ENCODE measurements around the gene XKR7. TPM values are rescaled to one million over a fixed set of nuclear protein-coding genes. Genes with fewer than 3 reads are reported as not detected.
"Not testable (repeated sequence)": the region's sequence is repeated elsewhere in the genome, so short reads cannot be mapped to it uniquely, and the experiment has no call there.

Gene XKR7
- total RNA-seq, 2 experiments from 2014 or later: not detected

DNA sequence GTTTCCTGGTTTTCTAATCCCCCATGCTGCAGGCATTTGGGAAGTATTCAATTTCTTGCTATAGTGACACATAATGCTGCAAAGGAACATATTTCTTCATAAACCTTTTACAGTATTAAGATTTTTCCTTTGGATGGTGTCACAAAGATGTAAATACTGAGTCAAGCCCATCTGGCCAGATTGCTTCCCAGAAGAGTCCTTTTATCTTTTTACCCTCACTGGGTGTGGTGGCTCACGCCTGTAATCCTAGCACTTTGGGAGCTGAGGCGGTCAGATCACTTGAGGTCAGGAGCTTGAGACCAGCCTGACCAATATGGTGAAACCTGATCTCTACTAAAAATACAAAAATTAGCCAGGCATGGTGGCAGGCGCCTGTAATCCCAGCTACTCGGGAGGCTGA, 38.3 kb upstream of the XKR7 start:
- CTCF ChIA-PET; H3K9me3 Mint-ChIP-seq (ENCODE audit: low read depth); H3K27ac Mint-ChIP-seq; H3K4me3 Mint-ChIP-seq; H3K4me1 Mint-ChIP-seq; DNase-seq; ATAC-seq; H3K36me3 Mint-ChIP-seq: not testable (repeated sequence)
- peaks cover 27% of the 10 kb centered on the region for H3K27me3 Mint-ChIP-seq

DNA sequence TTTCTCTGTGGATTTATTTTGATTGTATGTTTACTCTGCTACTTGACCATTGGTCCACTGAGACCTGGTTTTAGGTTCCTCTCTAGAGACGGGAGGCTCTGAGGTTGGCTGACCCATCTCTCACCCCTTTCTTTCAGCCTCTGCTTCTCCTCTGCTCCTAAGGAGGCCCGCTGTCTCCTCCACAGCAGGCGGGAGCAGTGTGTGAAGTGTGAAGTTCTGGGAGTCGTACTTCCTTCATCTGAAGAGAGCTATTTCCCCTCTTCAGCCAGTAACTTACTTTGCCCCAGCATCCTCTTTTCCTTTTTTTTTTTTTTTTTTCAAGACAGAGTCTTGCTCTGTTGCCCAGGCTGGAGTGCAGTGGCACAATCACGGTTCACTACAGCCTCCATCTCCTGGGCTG, 37.2 kb upstream of the XKR7 start:
- ATAC-seq: no peak
- CTCF ChIA-PET: no interaction called here

DNA sequence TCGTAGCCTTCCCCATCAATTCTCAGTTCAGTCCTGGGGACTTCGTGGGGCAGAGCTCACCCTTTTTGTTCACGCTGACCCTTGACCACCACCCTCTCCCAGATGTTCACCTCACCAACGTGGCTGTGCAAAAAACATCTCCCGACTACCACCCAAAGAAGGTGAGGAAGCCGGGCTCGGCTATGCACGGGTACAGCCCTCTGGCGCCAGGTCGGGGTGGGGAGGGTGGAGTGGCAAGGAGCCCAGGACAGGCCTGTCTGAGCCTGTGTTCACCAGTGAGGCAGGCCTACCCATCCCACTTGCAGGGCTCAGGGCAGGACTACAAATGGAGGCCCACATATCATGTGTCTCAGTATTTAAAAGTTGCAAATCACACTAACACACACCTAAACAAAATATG, 34.3 kb upstream of the XKR7 start:
- ATAC-seq: no peak
- Mint-ChIP-seq H3K36me3 (no peaks in the 10 kb centered on the region), H3K27ac (no peak overlapping the region), H3K4me1 (no peaks in the 10 kb centered on the region), H3K9me3 (ENCODE audit: low read depth) (no peaks in the 10 kb centered on the region), H3K4me3 (no peak overlapping the region), H3K27me3 (peaks cover 14% of the 10 kb centered on the region)
- CTCF ChIA-PET: interaction anchor here (1.2 to 1.3 kb wide), 2 partner anchors 14 to 15 kb away, joined by 3 to 4 read pairs; no protein-coding TSS in a partner anchor
- no peak for DNase-seq

More for the DNA sequence above, 37.2 kb upstream of the XKR7 start:
- Mint-ChIP-seq H3K9me3 (ENCODE audit: low read depth) (no peaks in the 10 kb centered on the region), H3K27ac (no peak overlapping the region), H3K27me3 (peaks cover 27% of the 10 kb centered on the region), H3K36me3 (no peaks in the 10 kb centered on the region), H3K4me1 (no peaks in the 10 kb centered on the region), H3K4me3 (no peak overlapping the region)
- DNase-seq: no peak

DNA sequence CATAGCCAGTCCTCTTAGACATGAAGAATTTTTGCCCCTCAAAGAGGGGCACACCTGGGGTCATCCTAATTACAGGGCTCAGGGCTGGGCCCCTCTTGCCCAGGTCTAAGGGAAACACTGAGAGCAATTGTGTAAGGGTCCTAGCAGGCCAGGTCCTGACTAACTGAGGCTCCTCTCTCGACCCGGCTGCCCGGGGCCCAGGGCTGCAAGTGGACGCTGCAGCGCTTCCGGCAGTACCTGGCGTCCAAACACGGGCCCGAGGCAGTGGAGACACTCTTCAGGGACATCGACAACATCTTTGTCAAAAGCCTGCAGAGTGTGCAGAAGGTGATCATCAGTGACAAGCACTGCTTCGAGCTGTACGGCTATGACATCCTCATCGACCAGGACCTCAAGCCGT, 33.5 kb upstream of the XKR7 start:
- Mint-ChIP-seq H3K27ac (no peak overlapping the region), H3K9me3 (ENCODE audit: low read depth) (no peaks in the 10 kb centered on the region)
- CTCF ChIA-PET: interaction anchor here (1.2 kb wide), 1 partner anchor 17 kb away, joined by 3 read pairs; the partner anchor contains the start of gene PDRG1

DNA sequence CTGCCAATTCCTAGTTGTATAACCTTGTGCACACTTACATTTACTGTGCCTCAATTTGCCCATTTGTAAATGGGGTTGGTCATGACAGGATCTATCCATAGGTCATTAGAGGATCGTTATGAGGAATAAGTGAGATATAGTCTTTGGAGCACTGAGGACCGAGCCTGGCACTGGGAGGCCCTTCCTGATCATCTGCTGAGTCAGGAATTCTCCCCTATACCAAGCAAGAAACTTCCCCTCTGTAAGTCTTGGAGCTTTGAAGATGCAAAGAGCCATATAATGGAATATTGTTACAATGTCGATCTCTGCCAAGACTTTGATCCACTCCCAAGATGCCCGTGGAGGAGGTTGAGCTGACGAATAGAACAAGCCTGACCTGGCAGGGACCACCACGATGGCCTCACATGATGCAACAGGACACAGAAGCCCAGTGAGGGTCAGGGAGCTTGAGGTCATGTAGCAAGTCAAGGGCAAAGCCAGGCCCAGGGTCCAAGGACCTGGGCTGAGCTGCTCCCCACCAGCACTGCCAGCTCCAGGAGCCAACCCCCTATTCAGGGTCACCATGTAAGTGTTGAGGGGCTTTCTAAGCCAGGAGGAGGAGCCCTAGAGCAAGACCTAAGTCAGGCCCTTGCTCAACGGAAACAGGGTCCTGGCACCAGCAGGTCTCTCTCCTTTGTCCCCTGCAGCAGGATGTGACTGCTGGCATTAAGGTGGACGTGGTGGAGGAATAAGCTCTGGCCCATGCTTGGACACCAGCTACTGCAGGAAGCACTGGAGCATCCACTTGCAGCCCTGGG, 32.8 kb upstream of the XKR7 start:
- Mint-ChIP-seq H3K9me3 (ENCODE audit: low read depth) (no peaks in the 10 kb centered on the region), H3K27ac (no peak overlapping the region), H3K36me3 (no peaks in the 10 kb centered on the region)

More for the DNA sequence above, 33.5 kb upstream of the XKR7 start:
- ATAC-seq (no peak), DNase-seq (no peak)
- Mint-ChIP-seq H3K27me3 (peaks cover 10% of the 10 kb centered on the region), H3K4me1 (no peaks in the 10 kb centered on the region), H3K4me3 (no peak overlapping the region), H3K36me3 (no peaks in the 10 kb centered on the region)

DNA sequence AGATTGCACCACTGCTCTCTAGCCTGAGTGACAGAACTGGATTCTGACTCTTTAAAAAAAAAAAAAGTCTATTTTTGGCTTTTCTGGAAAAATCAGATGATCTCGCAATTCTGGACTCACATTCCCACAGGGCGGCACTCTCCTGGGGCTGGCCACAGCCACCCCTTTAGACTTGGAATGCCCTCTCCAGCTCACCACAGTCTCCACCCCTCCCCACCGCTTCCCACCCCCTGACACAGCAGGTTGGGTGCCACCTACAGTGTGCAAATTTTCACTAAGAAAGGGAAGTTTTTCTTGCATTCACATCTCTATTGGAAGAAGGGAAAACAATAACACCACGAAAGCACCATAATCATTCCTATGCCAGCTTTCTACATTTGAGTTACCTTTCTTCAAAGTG, 31.5 kb upstream of the XKR7 start:
- no peak overlapping the region for H3K4me3 Mint-ChIP-seq
- H3K4me1 Mint-ChIP-seq: no peaks in the 10 kb centered on the region
- H3K9me3 Mint-ChIP-seq (ENCODE audit: low read depth): no peaks in the 10 kb centered on the region
- CTCF ChIA-PET: interaction anchor here (0.9 to 1.4 kb wide), 2 partner anchors 16 to 17 kb away, joined by 3 to 5 read pairs; partner anchors contain the start of gene PDRG1
- H3K36me3 Mint-ChIP-seq: no peaks in the 10 kb centered on the region
- ATAC-seq: no peak
- peaks cover 1% of the 10 kb centered on the region for H3K27me3 Mint-ChIP-seq
- DNase-seq: no peak
- H3K27ac Mint-ChIP-seq: no peak overlapping the region

More for the DNA sequence above, 32.8 kb upstream of the XKR7 start:
- Mint-ChIP-seq H3K27me3 (peaks cover 10% of the 10 kb centered on the region), H3K4me1 (no peaks in the 10 kb centered on the region), H3K4me3 (no peak overlapping the region)
- DNase-seq: no peak
- no peak for ATAC-seq
- CTCF ChIA-PET: interaction anchor here (1.2 to 1.4 kb wide), 2 partner anchors 16 to 17 kb away, joined by 3 read pairs; partner anchors contain the start of gene PDRG1

DNA sequence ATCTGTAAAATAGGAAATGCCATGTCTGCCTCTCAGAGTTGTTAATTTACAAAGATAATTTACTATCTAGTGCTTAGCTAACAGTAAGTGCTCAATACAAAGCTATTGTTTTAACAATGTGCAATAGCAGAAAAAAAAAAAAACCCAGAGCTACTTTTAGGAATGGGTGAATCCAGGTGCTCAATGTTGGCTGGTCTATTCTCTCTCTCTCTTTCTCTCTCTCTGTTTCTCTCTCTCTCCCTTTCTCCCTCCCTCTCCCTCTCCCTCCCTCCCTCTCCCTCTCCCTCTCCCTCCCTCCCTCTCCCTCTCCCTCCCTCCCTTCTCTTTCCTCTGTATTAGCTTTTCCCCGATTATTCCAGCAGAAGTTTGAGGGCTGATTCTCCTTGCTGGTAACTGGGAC, 30.1 kb upstream of the XKR7 start:
- DNase-seq (no peak), ATAC-seq (no peak)
- no peaks in the 10 kb centered on the region for H3K36me3 Mint-ChIP-seq
- no peaks in the 10 kb centered on the region for H3K27me3 Mint-ChIP-seq
- no peaks in the 10 kb centered on the region for H3K9me3 Mint-ChIP-seq (ENCODE audit: low read depth)
- H3K4me3 Mint-ChIP-seq: no peak overlapping the region
- H3K4me1 Mint-ChIP-seq: no peaks in the 10 kb centered on the region
- CTCF ChIA-PET: no interaction called here
- H3K27ac Mint-ChIP-seq: no peak overlapping the region

DNA sequence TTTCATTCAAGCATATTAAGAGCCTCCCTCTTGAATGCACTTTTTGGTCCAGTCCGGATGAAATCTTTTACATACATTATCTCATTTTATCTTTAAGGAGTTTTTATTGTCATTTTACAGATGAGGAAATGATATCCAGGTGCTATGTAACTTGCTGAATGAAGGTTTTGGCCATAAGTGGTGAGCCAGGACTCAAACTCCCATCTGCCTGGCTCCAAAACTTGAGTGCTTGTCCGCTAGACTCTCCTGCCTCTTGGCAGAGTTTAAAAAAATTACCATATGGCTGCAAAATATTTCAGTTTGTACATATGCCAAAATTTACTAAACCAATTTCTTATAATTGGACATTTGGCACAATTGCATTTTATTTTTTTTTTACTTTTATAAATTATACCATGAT, 28.3 kb upstream of the XKR7 start:
- CTCF ChIA-PET: interaction anchor here (1.0 kb wide), 1 partner anchor 87 kb away, joined by 3 read pairs; no protein-coding TSS in a partner anchor
- DNase-seq: no peak
- Mint-ChIP-seq H3K27ac (no peak overlapping the region), H3K36me3 (no peaks in the 10 kb centered on the region), H3K4me3 (no peak overlapping the region), H3K27me3 (no peaks in the 10 kb centered on the region), H3K9me3 (ENCODE audit: low read depth) (no peaks in the 10 kb centered on the region), H3K4me1 (no peaks in the 10 kb centered on the region)
- no peak for ATAC-seq

DNA sequence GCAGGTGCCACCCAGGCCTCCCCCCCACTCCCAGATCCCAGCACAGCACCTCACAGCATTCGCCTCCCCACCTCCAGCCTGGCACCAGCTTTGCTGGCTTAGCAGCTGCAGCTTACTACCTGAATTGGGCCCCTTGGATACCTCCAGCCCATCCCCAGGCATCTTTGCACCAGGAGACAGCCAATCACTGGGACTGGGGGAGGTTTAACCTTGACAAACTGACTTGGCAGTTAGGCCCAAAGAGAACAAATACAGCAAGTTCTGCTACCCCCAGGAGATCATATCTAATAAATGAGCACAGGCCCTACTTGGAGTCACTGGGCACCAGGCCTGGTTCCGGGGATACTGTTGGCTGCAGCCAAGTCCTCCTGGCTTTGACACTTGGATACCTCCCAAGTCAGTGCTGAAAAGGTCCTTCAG, 24.9 kb upstream of the XKR7 start:
- no peak overlapping the region for H3K4me3 Mint-ChIP-seq
- H3K27me3 Mint-ChIP-seq: no peaks in the 10 kb centered on the region
- DNase-seq: no peak
- no peak for ATAC-seq
- H3K27ac Mint-ChIP-seq: no peak overlapping the region
- H3K9me3 Mint-ChIP-seq (ENCODE audit: low read depth): no peaks in the 10 kb centered on the region
- CTCF ChIA-PET: interaction anchor here (2.1 kb wide), 1 partner anchor 119 kb away, joined by 4 read pairs; no protein-coding TSS in a partner anchor
- H3K36me3 Mint-ChIP-seq: peaks cover 14% of the 10 kb centered on the region
- no peaks in the 10 kb centered on the region for H3K4me1 Mint-ChIP-seq

DNA sequence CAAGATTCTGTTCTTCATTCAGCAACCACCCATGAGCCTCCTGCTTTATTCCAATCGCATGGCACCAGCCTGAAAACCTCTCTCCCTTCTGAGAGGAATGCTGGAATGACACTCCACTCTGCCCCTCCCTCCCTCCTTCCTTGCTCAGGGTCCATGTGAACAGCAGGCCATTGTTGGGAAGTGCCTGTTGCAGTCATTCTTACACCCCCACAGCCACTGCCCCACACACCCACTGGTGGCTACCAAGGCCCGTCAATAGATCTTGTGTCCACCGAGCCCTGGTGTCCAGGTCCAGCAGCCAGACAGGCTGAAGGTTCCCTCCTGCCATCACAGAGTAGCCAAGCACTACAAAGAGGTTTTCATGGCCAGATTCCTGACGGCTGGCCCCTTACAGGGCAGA, 22.6 kb upstream of the XKR7 start:
- H3K27ac Mint-ChIP-seq: no peak overlapping the region
- H3K27me3 Mint-ChIP-seq: no peaks in the 10 kb centered on the region
- H3K9me3 Mint-ChIP-seq (ENCODE audit: low read depth): no peaks in the 10 kb centered on the region
- CTCF ChIA-PET: interaction anchor here (1.7 kb wide), 1 partner anchor 93 kb away, joined by 5 read pairs; no protein-coding TSS in a partner anchor
- peaks cover 32% of the 10 kb centered on the region for H3K36me3 Mint-ChIP-seq
- H3K4me1 Mint-ChIP-seq: peaks cover 11% of the 10 kb centered on the region
- ATAC-seq (no peak), DNase-seq (no peak)
- no peak overlapping the region for H3K4me3 Mint-ChIP-seq

DNA sequence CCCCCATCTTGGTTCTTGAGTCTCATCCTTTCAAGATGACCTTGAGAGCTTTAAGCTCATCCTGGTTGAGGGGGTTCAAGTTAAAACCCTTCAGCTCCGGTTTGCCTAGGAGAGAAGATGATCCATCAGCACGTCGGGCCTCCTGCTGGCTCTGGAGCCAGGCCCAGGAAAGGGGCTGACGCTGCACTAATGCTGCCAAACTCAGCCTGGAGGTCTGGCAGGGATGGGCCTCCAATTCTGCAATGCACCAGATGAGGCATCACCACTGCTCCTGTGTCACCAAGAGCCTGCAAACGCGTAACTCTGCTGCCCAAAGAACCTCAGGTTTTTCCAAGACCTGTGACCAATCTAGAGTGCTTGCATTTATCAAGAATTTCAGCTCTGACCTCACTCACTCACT, 22.2 kb upstream of the XKR7 start:
- CTCF ChIA-PET: no interaction called here
- Mint-ChIP-seq H3K9me3 (ENCODE audit: low read depth) (no peaks in the 10 kb centered on the region), H3K27me3 (no peaks in the 10 kb centered on the region), H3K4me1 (peaks cover 15% of the 10 kb centered on the region), H3K4me3 (no peak overlapping the region), H3K27ac (no peak overlapping the region), H3K36me3 (peaks cover 32% of the 10 kb centered on the region)
- no peak for ATAC-seq
- no peak for DNase-seq

DNA sequence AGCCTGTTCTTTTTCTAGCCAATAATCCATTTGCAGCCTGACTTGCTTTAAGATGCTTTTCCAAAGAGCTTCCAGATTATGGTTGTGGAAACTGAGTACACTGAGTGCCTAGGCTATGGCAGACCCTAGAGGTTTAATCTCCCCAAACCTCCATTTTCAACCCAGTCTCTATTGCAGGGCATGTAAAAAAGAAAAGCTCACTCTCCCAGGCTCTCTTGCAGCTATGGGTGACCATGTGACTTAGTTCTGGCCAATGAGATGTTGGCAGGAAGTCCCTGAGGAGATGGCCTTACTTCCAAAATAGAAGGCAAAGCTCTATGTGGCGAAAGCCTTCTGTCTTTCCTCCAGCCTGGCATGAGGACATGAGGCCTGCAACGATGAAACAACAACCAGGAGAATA, 19.9 kb upstream of the XKR7 start:
- peaks cover 32% of the 10 kb centered on the region for H3K36me3 Mint-ChIP-seq

DNA sequence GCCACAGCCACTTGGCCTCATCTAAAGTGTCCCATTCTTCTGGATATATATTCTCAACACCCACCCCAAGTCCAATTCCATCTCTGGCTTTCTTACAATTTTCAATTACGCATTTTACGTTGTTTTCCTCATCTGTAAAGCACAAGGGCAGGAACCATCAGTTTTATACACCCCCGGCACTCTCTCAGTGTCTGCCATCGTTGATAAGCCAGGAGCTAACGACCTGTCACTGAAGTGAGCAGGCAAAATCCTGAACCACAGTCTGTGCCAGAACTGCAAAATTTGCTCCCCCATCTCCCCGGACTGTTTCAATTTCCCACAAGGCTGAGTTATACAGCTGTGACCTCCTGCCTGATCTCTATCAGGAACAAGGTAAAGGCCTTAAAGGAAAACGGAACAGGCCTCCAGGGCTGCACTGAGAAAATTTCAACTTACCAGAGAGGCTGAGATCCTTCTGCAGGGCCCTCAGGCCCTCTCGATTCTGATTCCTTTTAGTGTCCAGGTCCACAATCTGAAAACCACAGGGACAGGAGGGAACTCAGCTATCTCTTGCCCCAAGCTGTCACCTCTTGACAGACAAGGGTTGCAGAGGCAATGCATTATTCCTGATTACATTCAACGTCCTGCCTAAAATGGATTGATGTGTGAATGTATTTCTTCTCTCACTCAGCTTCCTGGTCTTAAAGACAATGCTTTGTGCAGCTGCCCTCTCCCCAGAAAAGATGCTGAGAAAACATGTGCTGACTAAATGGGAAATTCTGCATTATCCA, 17.9 kb upstream of the XKR7 start:
- Mint-ChIP-seq H3K36me3 (peaks cover 32% of the 10 kb centered on the region), H3K4me3 (peak overlapping the region; percentile 90), H3K4me1 (peaks cover 25% of the 10 kb centered on the region), H3K27ac (peak overlapping the region; percentile 93), H3K27me3 (peaks cover 2% of the 10 kb centered on the region), H3K9me3 (ENCODE audit: low read depth) (no peaks in the 10 kb centered on the region)
- CTCF ChIA-PET: interaction anchor here (0.6 to 4.5 kb wide), 7 partner anchors 8 to 127 kb away, joined by 3 to 107 read pairs (median 9); partner anchors contain the start of gene XKR7
- no peak for DNase-seq
- ATAC-seq: no peak

More for the DNA sequence above, 19.9 kb upstream of the XKR7 start:
- no peaks in the 10 kb centered on the region for H3K9me3 Mint-ChIP-seq (ENCODE audit: low read depth)
- no peaks in the 10 kb centered on the region for H3K27me3 Mint-ChIP-seq
- no peak for ATAC-seq
- CTCF ChIA-PET: interaction anchor here (1.3 to 1.5 kb wide), 3 partner anchors 15 to 125 kb away, joined by 4 to 5 read pairs (median 4); no protein-coding TSS in a partner anchor
- no peak overlapping the region for H3K4me3 Mint-ChIP-seq
- H3K4me1 Mint-ChIP-seq: peaks cover 25% of the 10 kb centered on the region
- DNase-seq: no peak
- no peak overlapping the region for H3K27ac Mint-ChIP-seq
